Right lobe of liver (tissue), 6 donors: ENCODE measurements around the gene NELL2. TPM values are rescaled to one million over a fixed set of nuclear protein-coding genes. Genes with fewer than 3 reads are reported as not detected.
"Not testable (repeated sequence)": the region's sequence is repeated elsewhere in the genome, so short reads cannot be mapped to it uniquely, and the experiment has no call there.

ENCODE experiments used
- ATAC-seq, 4 donors: fragments of 200-7000 bp; cut with Tn5 transposase; one replicate each; pipeline ENCODE4 v1.9.1; 2020; ENCODE audit warnings: mild to moderate bottlenecking in 4 of 4, moderate library complexity in 4 of 4
- DNase-seq, 3 donors: peaks; one replicate each; pipeline ENCODE4 v3.0.0-alpha.2; 2020
- H3K27ac ChIP-seq, 3 donors: fragments of 200-600 bp; one replicate each; pipeline ENCODE4 v1.8.0; 2022
- H3K27me3 ChIP-seq, 2 donors: fragments of 200-600 bp; one replicate each; pipeline ENCODE4 v1.8.0; 2022
- H3K36me3 ChIP-seq, 4 donors: fragments of 200-600 bp; sonication (generic) in 1 of 4; one replicate each; pipeline versions ENCODE4 v1.5.1 to v1.8.0; 2017 to 2022; ENCODE audit warnings: control low read depth in 1 of 4
- H3K4me1 ChIP-seq, 4 donors: fragments of 200-600 bp; sonication (generic) in 1 of 4; one replicate each; pipeline versions ENCODE4 v1.5.1 to v1.8.0; 2017 to 2022; ENCODE audit warnings: control low read depth in 1 of 4
- H3K4me3 ChIP-seq, 3 donors: fragments of 200-600 bp; one replicate each; pipeline ENCODE4 v1.8.0; 2022
- H3K9me3 ChIP-seq, 4 donors: fragments of 200-600 bp; sonication (generic) in 1 of 4; one replicate each; pipeline versions ENCODE4 v1.5.1 to v1.8.0; 2017 to 2022; ENCODE audit warnings: control low read depth in 1 of 4
- POLR2A ChIP-seq: fragments of 450-650 bp; IDR thresholded peaks from one replicate; pipeline ENCODE4 v1.6.1; 2017; ENCODE audit warnings: antibody characterized with exemption, mild to moderate bottlenecking
- WGBS: methylation state at CpG from one replicate; pipeline ENCODE4 v1.1.6; 2018; ENCODE audit warnings: low coverage, low lambda C conversion rate; ENCODE audit not compliant: insufficient coverage; ENCODE audit errors: missing lambda C conversion rate; 5-methylcytosine and 5-hydroxymethylcytosine counted together
- intact Hi-C, 2 donors: fragments of 100-400 bp; cut with DNase I; formaldehyde crosslinking; loops; one replicate each; pipeline versions ENCODE4 v1.11.2 to v1.14.1; 2022
- total RNA-seq, 6 experiments: library from RNA; depleted of rRNA in 2 of 6; stranded (reverse); fragments of >200 nt in 2 of 6; fragmentation: NEBNext Ultra II Directional in 3 of 6; extraction: Animal tissue kit (Norgen Biotek cat#: 25700) in 3 of 6; gene quantifications; one replicate each; pipeline versions ENCODE4 v1.1.0 to v1.2.4, GENCODE V29; 2016 to 2023
- TF ChIP-seq, protein P1 (sequence below), 4 donors: fragments of 200-600 bp in 3 of 4; fragments of 450-650 bp in 1 of 4; IDR thresholded peaks; one replicate each; pipeline versions ENCODE4 v1.5.1 to v1.8.0; 2016 to 2022; ENCODE audit warnings: antibody characterized with exemption in 4 of 4, mild to moderate bottlenecking in 2 of 4
- donor health status: DM: no; HTN: yes; CAD: no.
- donor health status: DM: no; HTN: no; CAD: no.
- donor health status: DM: no; HTN: no; CAD: no.
- donor health status: DM: no; HTN: yes; CAD: no.
- donor health status: DM: no; HTN: yes; CAD: no.

Gene NELL2
- total RNA-seq, 6 experiments from 2014 or later: 0.15 to 0.43 (median 0.43) TPM; not detected in 3

DNA sequence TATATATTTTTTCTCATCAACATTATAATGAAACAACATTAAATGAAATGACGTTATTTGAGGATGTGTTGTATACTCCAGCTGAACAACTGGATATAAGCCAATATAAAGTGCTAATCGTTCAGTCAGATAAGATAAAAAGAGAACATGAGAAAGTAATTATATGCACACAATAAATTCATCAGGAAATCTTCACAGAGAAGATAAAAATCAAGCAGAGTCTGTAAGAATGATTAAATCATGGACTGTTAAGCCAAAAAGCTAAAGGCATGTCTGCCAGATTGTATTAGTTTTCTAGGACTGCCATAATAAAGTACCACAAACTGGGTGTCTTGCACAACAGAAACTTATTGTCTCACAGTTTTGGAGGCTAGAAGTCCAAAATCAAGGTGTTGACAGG is 178.6 kb downstream of the NELL2 start:
- Histone ChIP-seq H3K27me3 (no peaks in the 10 kb centered on the region), H3K4me3 (no peak overlapping the region), H3K27ac (no peak overlapping the region), H3K36me3 (no peaks in the 10 kb centered on the region), H3K9me3 (no peaks in the 10 kb centered on the region), H3K4me1 (no peaks in the 10 kb centered on the region)
- WGBS: 40% methylated on average over 2 of the region's 2 CpGs
- ATAC-seq (no peak), DNase-seq (no peak)
- no peak for TF ChIP-seq POLR2A
- TF ChIP-seq, protein P1, sequence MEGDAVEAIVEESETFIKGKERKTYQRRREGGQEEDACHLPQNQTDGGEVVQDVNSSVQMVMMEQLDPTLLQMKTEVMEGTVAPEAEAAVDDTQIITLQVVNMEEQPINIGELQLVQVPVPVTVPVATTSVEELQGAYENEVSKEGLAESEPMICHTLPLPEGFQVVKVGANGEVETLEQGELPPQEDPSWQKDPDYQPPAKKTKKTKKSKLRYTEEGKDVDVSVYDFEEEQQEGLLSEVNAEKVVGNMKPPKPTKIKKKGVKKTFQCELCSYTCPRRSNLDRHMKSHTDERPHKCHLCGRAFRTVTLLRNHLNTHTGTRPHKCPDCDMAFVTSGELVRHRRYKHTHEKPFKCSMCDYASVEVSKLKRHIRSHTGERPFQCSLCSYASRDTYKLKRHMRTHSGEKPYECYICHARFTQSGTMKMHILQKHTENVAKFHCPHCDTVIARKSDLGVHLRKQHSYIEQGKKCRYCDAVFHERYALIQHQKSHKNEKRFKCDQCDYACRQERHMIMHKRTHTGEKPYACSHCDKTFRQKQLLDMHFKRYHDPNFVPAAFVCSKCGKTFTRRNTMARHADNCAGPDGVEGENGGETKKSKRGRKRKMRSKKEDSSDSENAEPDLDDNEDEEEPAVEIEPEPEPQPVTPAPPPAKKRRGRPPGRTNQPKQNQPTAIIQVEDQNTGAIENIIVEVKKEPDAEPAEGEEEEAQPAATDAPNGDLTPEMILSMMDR (IDR thresholded peaks at IDR 0.05): no peak
- intact Hi-C loops: no loop called here

DNA sequence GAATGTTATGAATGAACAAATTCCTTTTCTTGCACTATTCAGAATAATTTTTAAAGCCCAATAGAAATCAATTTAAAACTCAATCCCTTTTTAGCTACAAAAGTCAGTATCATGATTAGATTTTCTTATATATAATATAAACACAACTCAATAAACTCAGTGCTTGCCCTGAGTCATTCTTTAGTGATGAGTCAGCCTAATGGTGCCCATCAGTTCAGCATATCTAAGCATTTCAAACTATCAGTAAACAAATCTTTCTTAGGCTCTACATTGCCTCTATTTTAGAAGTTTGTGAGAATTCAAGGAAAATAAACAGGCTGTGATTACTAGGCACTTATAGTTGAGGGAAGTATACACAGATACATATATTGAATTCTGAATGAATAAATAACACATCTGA is 179.6 kb downstream of the NELL2 start:
- H3K36me3 ChIP-seq: no peaks in the 10 kb centered on the region
- DNase-seq (no peak), ATAC-seq (no peak)
- no peak overlapping the region for H3K4me3 ChIP-seq
- no peaks in the 10 kb centered on the region for H3K4me1 ChIP-seq
- H3K9me3 ChIP-seq: no peaks in the 10 kb centered on the region
- H3K27me3 ChIP-seq: no peaks in the 10 kb centered on the region
- intact Hi-C loops: no loop called here
- no peak for TF ChIP-seq POLR2A
- TF ChIP-seq, protein P1 (IDR thresholded peaks at IDR 0.05): no peak
- no peak overlapping the region for H3K27ac ChIP-seq

DNA sequence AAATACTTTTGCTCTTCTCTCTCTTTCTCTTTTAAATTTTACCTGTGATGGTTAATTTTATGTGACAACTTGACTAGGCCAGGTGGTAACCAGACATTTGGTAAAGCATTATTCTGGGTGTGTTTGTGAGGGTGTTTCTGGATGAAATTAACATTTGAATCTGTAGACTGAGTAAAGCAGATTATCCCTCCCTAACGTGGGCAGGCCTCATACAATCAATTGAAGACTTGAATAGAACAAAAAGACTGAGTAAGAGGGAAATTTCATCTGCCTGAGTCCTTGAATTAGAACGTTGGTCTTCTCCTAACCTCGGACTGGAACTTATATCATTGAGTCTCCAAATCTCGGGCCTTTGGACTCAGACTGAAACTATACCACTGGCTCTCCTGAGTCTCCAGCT is 182.1 kb downstream of the NELL2 start:
- TF ChIP-seq, protein P1 (IDR thresholded peaks at IDR 0.05): no peak
- no peak for TF ChIP-seq POLR2A
- intact Hi-C loops: no loop called here
- Histone ChIP-seq H3K27ac (no peak overlapping the region), H3K4me1 (no peaks in the 10 kb centered on the region), H3K4me3 (no peak overlapping the region), H3K9me3 (no peaks in the 10 kb centered on the region), H3K27me3 (no peaks in the 10 kb centered on the region), H3K36me3 (no peaks in the 10 kb centered on the region)
- ATAC-seq (no peak), DNase-seq (no peak)
- 53% methylated on average over 4 of the region's 4 CpGs for WGBS

DNA sequence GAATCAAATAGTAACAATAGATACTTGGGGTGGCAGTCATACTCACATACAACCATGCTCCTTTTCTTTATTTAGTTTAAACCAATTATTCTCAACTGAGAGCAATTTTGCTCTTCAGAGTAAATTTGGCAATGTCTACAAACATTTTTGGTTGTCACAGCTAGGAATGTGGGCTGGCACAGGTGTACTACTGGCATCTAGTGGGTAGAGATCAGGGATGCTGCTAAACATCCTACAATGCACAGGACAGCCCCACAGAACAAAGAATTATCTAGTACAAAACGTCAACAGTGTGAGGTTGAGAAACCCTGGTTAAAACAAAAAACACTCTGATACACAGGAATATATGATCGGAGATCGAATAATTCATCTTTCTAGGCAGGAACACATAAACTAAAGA is 186.5 kb downstream of the NELL2 start:
- Histone ChIP-seq H3K9me3 (no peaks in the 10 kb centered on the region), H3K4me3 (no peak overlapping the region), H3K36me3 (no peaks in the 10 kb centered on the region), H3K27me3 (no peaks in the 10 kb centered on the region), H3K4me1 (no peaks in the 10 kb centered on the region), H3K27ac (no peak overlapping the region)
- ATAC-seq (no peak), DNase-seq (no peak)
- TF ChIP-seq, protein P1 (IDR thresholded peaks at IDR 0.05): no peak
- no peak for TF ChIP-seq POLR2A
- 68% methylated on average over 3 of the region's 3 CpGs for WGBS
- intact Hi-C loops: no loop called here

DNA sequence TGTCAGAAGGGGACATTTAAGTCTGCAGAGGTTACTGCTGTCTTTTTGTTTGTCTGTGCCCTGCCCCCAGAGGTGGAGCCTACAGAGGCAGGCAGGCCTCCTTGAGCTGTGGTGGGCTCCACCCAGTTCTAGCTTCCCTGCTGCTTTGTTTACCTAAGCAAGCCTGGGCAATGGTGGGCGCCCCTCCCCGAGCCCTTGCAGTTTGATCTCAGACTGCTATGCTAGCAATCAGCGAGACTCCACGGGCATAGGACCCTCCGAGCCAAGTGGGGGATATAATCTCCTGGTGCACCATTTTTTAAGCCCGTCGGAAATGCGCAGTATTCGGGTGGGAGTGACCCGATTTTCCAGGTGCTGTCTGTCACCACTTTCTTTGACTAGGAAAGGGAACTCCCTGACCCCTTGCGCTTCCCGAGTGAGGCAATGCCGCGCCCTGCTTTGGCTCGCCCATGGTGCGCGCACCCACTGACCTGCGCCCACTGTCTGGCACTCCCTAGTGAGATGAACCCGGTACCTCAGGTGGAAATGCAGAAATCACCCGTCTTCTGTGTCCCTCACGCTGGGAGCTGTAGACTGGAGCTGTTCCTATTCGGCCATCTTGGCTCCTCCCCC is 189.2 kb downstream of the NELL2 start:
- H3K36me3 ChIP-seq, H3K27ac ChIP-seq, H3K9me3 ChIP-seq, DNase-seq, H3K4me3 ChIP-seq, H3K27me3 ChIP-seq, ATAC-seq, H3K4me1 ChIP-seq, intact Hi-C loops: not testable (repeated sequence)
- WGBS: 91% methylated on average over 11 of the region's 22 CpGs
